C4-2B (cell line): ENCODE data around the gene ENO3.

ENCODE experiments used
- H3K27ac ChIP-seq: fragments of 450-650 bp; 2 replicates; pipeline ENCODE4 v1.5.1; 2017
- CTCF ChIP-seq: fragments of 450-650 bp; conservative IDR thresholded peaks from 2 replicates; pipeline ENCODE4 v1.5.1; 2017; ENCODE audit warnings: mild to moderate bottlenecking
- ZFX ChIP-seq: fragments of 450-650 bp; IDR thresholded peaks from 2 replicates; pipeline ENCODE4 v1.6.1; 2017

The ENO3 gene

GRCh38 chr17:4980644-4981216, 29.8 kb downstream of the ENO3 start:
- no peak overlapping the region for H3K27ac ChIP-seq
- TF ChIP-seq ZFX, result no peak
- peak; percentile 83 for TF ChIP-seq CTCF

GRCh38 chr17:4982305-4982704, 31.4 kb downstream of the ENO3 start:
- no peak overlapping the region for H3K27ac ChIP-seq
- no peak for TF ChIP-seq CTCF
- no peak for TF ChIP-seq ZFX

GRCh38 chr17:4986403-4986802, 35.5 kb downstream of the ENO3 start:
- peak overlapping the region; percentile 97 for H3K27ac ChIP-seq

GRCh38 chr17:4986951-4987766, 36.2 kb downstream of the ENO3 start, which contains the start of gene CAMTA2:
CAMTA2 (minus strand) TSS chr17:4987675; CDS start chr17:4986222, 1,453 bp downstream.
- peak within 1 kb of the TSS; percentile 97 for H3K27ac ChIP-seq
- TF ChIP-seq ZFX (peak; percentile 54; the same call in 1 of the 2 replicates), CTCF (peak; percentile 90)

More at GRCh38 chr17:4986403-4986802, 35.5 kb downstream of the ENO3 start:
- TF ChIP-seq ZFX (no peak), CTCF (no peak)

- peak overlapping the region; percentile 97 for H3K27ac ChIP-seq
These were observed 37.0 kb downstream of the ENO3 start for GRCh38 chr17:4987767-4988567.

GRCh38 chr17:4994081-4994595, 43.2 kb downstream of the ENO3 start:
- no peak for TF ChIP-seq CTCF
- TF ChIP-seq ZFX, result no peak

More at GRCh38 chr17:4987767-4988567, 37.0 kb downstream of the ENO3 start:
- TF ChIP-seq ZFX (no peak), CTCF (no peak)

More at GRCh38 chr17:4994081-4994595, 43.2 kb downstream of the ENO3 start:
- no peak overlapping the region for H3K27ac ChIP-seq
